Cardiac muscle cell (in vitro differentiated cells and primary cell): ENCODE data around the gene INSRR. TPM values are rescaled to one million over a fixed set of nuclear protein-coding genes. Genes with fewer than 3 reads are reported as not detected.

ENCODE experiments used
- DNase-seq, 2 donors: peaks; one replicate each; pipeline versions ENCODE4 v3.0.0 to v3.0.0-alpha.2; 2010 to 2017; ENCODE audit warnings: low read depth in 1 of 2, low spot score in 1 of 2
- H3K27ac ChIP-seq: fragments of 200-600 bp; sonication (generic); 2 replicates; pipeline ENCODE4 v1.5.1; 2016
- H3K27me3 ChIP-seq: fragments of 200-600 bp; sonication (generic); 2 replicates; pipeline ENCODE4 v1.6.0; 2016; ENCODE audit warnings: control low read depth
- H3K36me3 ChIP-seq: fragments of 200-600 bp; sonication (generic); 2 replicates; pipeline ENCODE4 v1.5.1; 2016; ENCODE audit warnings: control low read depth
- H3K4me1 ChIP-seq: fragments of 200-600 bp; sonication (generic); 2 replicates; pipeline ENCODE4 v1.8.1; 2017; ENCODE audit warnings: low read depth, mild to moderate bottlenecking, mixed run types
- H3K4me3 ChIP-seq: fragments of 200-600 bp; sonication (generic); 2 replicates; pipeline ENCODE4 v1.5.1; 2016; ENCODE audit warnings: mild to moderate bottlenecking
- H3K9me3 ChIP-seq: fragments of 200-600 bp; sonication (generic); 2 replicates; pipeline ENCODE4 v1.5.1; 2017; ENCODE audit warnings: low read depth, mild to moderate bottlenecking, control low read depth
- polyA plus RNA-seq: library from polyadenylated mRNA; unstranded; fragments of >200 nt; fragmentation: Nextera tagmentation; extraction: Ambion mirVana; gene quantifications from 2 replicates; pipeline ENCODE4 v1.2.1, GENCODE V29; 2016
- total RNA-seq: library from RNA; depleted of rRNA; stranded (reverse); fragments of >200 nt; gene quantifications from 2 replicates; pipeline ENCODE4 v1.2.3, GENCODE V29; 2016
- TF ChIP-seq, protein P1 (sequence below): IDR thresholded peaks from 2 replicates; pipeline ENCODE4 v1.5.1; 2012; ENCODE audit warnings: low read depth, mild to moderate bottlenecking, low read length

Gene INSRR
- total and polyA plus RNA-seq, 2 experiments from 2014 or later: 0.11 to 0.21 TPM

DNA sequence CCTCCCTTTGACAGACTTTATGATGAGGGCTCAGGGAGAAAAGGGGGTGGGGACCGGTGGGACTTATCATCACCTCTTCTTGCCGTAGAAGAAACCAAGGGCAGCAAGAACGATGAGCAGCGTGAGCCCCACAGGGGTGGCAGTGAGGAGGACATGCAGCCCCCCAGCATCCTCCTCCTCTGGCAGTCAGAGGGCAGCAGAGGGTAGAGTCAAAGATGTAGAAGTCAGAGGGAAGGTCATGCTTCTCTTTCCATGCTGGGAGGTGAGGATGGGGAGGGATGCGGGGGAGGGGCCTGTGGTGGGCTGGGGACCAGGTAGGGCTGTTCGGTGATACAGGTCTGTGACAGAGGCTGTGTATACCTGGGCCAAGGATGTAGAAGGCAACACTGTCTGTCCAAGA is 14.8 kb downstream of the INSRR start:
- Histone ChIP-seq H3K4me1 (peaks cover 6% of the 10 kb centered on the region), H3K27me3 (peaks cover 73% of the 10 kb centered on the region), H3K36me3 (no peaks in the 10 kb centered on the region), H3K4me3 (no peak overlapping the region), H3K27ac (no peak overlapping the region), H3K9me3 (no peaks in the 10 kb centered on the region)
- no peak for DNase-seq
- TF ChIP-seq, protein P1, sequence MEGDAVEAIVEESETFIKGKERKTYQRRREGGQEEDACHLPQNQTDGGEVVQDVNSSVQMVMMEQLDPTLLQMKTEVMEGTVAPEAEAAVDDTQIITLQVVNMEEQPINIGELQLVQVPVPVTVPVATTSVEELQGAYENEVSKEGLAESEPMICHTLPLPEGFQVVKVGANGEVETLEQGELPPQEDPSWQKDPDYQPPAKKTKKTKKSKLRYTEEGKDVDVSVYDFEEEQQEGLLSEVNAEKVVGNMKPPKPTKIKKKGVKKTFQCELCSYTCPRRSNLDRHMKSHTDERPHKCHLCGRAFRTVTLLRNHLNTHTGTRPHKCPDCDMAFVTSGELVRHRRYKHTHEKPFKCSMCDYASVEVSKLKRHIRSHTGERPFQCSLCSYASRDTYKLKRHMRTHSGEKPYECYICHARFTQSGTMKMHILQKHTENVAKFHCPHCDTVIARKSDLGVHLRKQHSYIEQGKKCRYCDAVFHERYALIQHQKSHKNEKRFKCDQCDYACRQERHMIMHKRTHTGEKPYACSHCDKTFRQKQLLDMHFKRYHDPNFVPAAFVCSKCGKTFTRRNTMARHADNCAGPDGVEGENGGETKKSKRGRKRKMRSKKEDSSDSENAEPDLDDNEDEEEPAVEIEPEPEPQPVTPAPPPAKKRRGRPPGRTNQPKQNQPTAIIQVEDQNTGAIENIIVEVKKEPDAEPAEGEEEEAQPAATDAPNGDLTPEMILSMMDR: no peak

DNA sequence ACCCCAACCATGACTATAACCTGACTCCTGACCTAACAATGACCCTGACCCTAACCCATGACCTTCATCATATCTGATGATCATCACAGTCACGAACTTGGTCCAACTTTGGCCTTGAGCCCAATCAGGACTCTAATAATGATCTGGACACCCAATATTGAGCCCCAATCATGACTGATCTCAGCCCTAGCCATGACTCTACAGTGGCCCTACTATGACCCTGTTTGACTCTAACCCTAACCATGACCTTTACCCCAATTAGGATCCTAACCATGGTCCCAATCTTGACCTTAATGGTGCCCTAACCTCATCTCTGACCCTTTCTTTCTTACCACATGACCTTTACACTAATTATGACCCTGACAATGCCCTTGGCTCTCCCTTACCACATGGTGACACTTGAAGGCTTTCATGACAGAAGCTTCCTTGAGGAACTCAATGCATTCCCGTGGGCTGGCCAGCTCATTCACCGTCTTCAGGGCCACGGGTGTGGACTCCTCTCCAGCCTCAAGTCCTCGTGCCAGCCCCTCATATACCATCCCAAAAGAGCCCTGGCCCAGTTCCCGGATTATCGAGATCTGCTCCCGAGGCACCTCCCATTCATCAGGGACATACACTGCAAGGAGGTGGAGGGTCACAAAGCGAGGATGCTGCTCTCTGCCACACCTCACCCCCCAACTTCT is 16.2 kb downstream of the INSRR start:
- Histone ChIP-seq H3K36me3 (no peaks in the 10 kb centered on the region), H3K4me3 (no peak overlapping the region), H3K27me3 (peaks cover 59% of the 10 kb centered on the region), H3K4me1 (peaks cover 6% of the 10 kb centered on the region), H3K9me3 (no peaks in the 10 kb centered on the region), H3K27ac (no peak overlapping the region)
- TF ChIP-seq, protein P1: no peak
- DNase-seq: no peak

DNA sequence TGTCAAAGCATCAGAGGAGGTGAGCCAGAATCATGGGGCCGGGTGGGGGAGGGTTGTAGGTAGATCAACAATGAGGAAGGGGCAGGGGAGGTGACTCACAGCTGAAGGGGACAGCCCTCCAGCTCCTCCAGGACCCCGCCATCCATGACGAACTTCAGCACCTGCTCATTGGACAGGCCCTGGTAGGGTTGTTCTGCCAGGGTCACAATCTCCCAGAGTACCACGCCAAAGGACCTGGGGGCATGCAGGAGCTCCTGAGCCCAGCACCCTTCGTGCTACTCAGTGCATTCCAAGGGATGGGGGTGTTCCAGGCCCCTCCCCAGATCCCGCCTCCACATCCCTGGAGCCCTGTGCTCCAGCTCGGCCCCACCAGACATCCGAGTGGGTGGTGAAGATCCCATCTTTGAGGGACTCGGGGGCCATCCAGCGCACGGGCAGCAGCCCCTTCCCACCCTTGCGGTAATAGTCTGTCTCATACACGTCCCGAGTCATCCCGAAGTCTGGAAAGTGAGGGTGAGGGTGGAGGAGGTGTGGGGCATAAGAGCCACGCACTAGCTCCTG is 17.5 kb downstream of the INSRR start:
- no peak overlapping the region for H3K27ac ChIP-seq
- H3K27me3 ChIP-seq: peaks cover 45% of the 10 kb centered on the region
- H3K36me3 ChIP-seq: no peaks in the 10 kb centered on the region
- no peaks in the 10 kb centered on the region for H3K9me3 ChIP-seq
- DNase-seq: no peak
- TF ChIP-seq, protein P1: no peak
- no peak overlapping the region for H3K4me3 ChIP-seq
- H3K4me1 ChIP-seq: peaks cover 6% of the 10 kb centered on the region

DNA sequence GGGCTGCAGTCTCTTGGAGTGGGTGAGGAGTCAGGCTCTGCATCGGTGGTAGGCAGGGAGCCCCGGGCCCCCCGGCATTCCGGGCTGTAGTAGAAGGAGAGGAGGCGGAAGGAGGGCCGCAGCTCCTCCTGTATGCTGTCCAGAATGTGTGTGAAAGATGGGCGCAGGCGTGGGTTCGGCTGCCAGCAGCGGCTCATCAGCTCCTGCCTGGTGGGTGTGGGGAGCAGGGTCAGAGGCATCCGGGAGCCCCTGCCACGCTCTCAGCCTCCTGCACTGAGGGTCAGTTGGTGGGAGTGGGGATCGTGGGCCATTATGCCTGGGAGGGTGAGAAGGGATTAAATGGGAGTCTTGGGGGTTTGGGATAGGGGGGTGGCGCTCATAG is 18.0 kb downstream of the INSRR start:
- H3K4me1 ChIP-seq: peaks cover 6% of the 10 kb centered on the region
- H3K9me3 ChIP-seq: no peaks in the 10 kb centered on the region
- H3K4me3 ChIP-seq: no peak overlapping the region
- H3K27ac ChIP-seq: no peak overlapping the region
- DNase-seq: no peak
- TF ChIP-seq, protein P1: no peak
- H3K27me3 ChIP-seq: peaks cover 41% of the 10 kb centered on the region
- no peaks in the 10 kb centered on the region for H3K36me3 ChIP-seq

DNA sequence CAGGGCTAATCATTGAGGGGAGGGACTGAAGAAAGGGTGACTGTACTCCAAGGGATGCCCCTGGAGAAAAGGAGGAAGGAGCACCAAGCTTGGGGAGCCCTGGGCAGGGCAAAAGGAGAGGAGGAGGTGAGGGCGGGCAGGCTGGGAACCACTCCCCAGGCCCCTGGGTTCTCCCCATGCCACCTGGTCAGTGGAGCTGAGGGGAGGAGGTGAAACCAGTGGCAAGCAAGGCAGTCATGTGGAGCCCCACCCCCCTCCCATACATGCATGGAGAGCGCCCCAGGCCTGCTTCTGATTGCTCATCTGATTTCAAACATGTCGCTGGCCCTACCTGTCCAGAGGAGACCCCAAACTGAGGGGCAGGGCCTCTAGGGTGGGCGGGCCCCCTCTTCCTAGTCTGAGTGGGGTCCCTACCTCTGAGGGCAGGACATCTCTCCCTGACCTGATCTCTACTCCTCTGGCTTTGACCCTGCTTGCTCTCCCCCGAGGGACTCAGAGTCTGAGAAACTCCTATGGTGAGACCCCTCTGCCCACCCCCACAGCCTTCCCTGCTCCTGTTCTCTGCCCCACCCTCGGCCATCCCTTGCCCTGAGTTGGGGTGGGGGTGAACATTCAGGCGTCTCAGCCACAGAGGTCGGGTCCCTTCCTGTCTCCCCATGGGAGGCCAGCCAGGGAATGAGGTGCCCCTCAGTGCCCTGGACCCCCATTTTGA is 18.6 kb downstream of the INSRR start:
- H3K27me3 ChIP-seq: peaks cover 38% of the 10 kb centered on the region
- TF ChIP-seq, protein P1: no peak
- H3K4me1 ChIP-seq: peaks cover 6% of the 10 kb centered on the region
- no peak for DNase-seq
- H3K27ac ChIP-seq: no peak overlapping the region
- no peak overlapping the region for H3K4me3 ChIP-seq
- no peaks in the 10 kb centered on the region for H3K9me3 ChIP-seq
- H3K36me3 ChIP-seq: no peaks in the 10 kb centered on the region
